Esophagus squamous epithelium (tissue), 4 donors: ENCODE results near the gene TMEM131L.

Experiments used
- POLR2A ChIP-seq, 4 donors: fragments of 450-650 bp; IDR thresholded peaks; one replicate each; pipeline ENCODE4 v1.6.1; 2017; ENCODE audit warnings: antibody characterized with exemption in 4 of 4, mild to moderate bottlenecking in 4 of 4, moderate library complexity in 3 of 4
- TF ChIP-seq, protein P1 (sequence below), 6 experiments: fragments of 450-650 bp in 4 of 6; fragments of 200-600 bp in 2 of 6; sonication (generic) in 2 of 6; IDR thresholded peaks; one replicate each; pipeline ENCODE4 v1.5.1; 2016 to 2019; ENCODE audit warnings: antibody characterized with exemption in 6 of 6, mild to moderate bottlenecking in 4 of 6, moderate library complexity in 4 of 6

DNA sequence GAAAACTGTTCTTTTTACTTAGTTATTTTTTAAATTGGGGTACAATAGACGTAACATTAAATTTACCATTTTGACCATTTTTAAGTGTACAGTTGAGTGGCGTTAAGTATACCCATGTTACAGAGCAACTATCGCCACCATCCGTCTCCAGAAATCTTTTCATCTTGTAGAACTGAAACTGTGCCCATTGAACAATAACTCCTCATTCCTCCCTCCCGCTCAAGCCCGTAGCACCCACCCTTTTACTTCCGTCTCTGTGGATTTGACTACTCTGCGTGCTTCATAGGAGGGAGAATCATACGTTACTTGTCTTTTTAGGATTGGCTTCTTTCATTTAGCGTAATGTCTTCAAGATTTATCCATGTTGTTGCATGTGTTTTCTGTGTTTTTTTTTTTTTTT is 55.3 kb downstream of the TMEM131L start:
- TF ChIP-seq POLR2A (IDR thresholded peaks at IDR 0.05) = no peak
- TF ChIP-seq, protein P1, sequence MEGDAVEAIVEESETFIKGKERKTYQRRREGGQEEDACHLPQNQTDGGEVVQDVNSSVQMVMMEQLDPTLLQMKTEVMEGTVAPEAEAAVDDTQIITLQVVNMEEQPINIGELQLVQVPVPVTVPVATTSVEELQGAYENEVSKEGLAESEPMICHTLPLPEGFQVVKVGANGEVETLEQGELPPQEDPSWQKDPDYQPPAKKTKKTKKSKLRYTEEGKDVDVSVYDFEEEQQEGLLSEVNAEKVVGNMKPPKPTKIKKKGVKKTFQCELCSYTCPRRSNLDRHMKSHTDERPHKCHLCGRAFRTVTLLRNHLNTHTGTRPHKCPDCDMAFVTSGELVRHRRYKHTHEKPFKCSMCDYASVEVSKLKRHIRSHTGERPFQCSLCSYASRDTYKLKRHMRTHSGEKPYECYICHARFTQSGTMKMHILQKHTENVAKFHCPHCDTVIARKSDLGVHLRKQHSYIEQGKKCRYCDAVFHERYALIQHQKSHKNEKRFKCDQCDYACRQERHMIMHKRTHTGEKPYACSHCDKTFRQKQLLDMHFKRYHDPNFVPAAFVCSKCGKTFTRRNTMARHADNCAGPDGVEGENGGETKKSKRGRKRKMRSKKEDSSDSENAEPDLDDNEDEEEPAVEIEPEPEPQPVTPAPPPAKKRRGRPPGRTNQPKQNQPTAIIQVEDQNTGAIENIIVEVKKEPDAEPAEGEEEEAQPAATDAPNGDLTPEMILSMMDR (IDR thresholded peaks at IDR 0.05) = no peak
